Hematopoietic multipotent progenitor cell treated with erythropoietin and hydrocortisone succinate and interleukin-3 and kit ligand, for 15 days (in vitro differentiated cells): ENCODE results near the gene SELENON.

Source experiments
- DNase-seq: peaks from one replicate; pipeline ENCODE4 v3.0.0-alpha.2; 2015; ENCODE audit warnings: low spot score

Gene SELENON

GRCh38 chr1:25771221-25772114 lies 28.5 kb upstream of the SELENON start:
- DNase-seq = peak; percentile 10

- no peak for DNase-seq
Observed at GRCh38 chr1:25772164-25772563, 27.8 kb upstream of the SELENON start.

- no peak for DNase-seq
Observed at GRCh38 chr1:25772692-25773245, 27.2 kb upstream of the SELENON start.

- DNase-seq = no peak
Observed at GRCh38 chr1:25773441-25774125, 26.4 kb upstream of the SELENON start.

GRCh38 chr1:25774206-25774803 lies 25.7 kb upstream of the SELENON start:
- DNase-seq = no peak

GRCh38 chr1:25774921-25775771 lies 24.8 kb upstream of the SELENON start:
- no peak for DNase-seq

GRCh38 chr1:25779388-25779787 lies 20.6 kb upstream of the SELENON start:
- DNase-seq = no peak

- DNase-seq = no peak
Observed at GRCh38 chr1:25779894-25780293, 20.1 kb upstream of the SELENON start.

- DNase-seq = no peak
Observed at GRCh38 chr1:25780318-25781129, 19.5 kb upstream of the SELENON start.

GRCh38 chr1:25781130-25781433 lies 18.9 kb upstream of the SELENON start:
- no peak for DNase-seq

- DNase-seq = no peak
Observed at GRCh38 chr1:25782608-25783201, 17.3 kb upstream of the SELENON start.

- DNase-seq = no peak
Observed at GRCh38 chr1:25784575-25785051, 15.4 kb upstream of the SELENON start.

GRCh38 chr1:25785333-25786067 lies 14.5 kb upstream of the SELENON start:
- no peak for DNase-seq

- no peak for DNase-seq
Observed at GRCh38 chr1:25786887-25787759, 12.9 kb upstream of the SELENON start.

- DNase-seq = no peak
Observed at GRCh38 chr1:25787760-25788166, 12.2 kb upstream of the SELENON start.

- no peak for DNase-seq
Observed at GRCh38 chr1:25790472-25790871, 9.5 kb upstream of the SELENON start.

GRCh38 chr1:25792115-25792514 lies 7.9 kb upstream of the SELENON start:
- DNase-seq = no peak

- no peak for DNase-seq
Observed at GRCh38 chr1:25793585-25794170, 6.3 kb upstream of the SELENON start.
